Adrenal gland (tissue), 12 donors: ENCODE data around the gene TLNRD1. TPM values are rescaled to one million over a fixed set of nuclear protein-coding genes. Genes with fewer than 3 reads are reported as not detected.
A peak's percentile ranks its signal among the peaks of the same experiment; 100 is the strongest.

Source experiments
- DNase-seq, 7 donors: peaks; one replicate each; pipeline ENCODE4 v3.0.0-alpha.2; 2019 to 2020
- H3K27ac ChIP-seq, 5 donors: fragments of 200-600 bp; sonication (generic) in 4 of 5; 1 replicate in 3 of 5; 2 replicates in 2 of 5; pipeline versions ENCODE4 v1.5.1 to v1.8.0; 2016 to 2020; ENCODE audit warnings: mild to moderate bottlenecking in 1 of 5
- H3K27me3 ChIP-seq: fragments of 200-600 bp; 2 replicates; pipeline ENCODE4 v1.8.0; 2021
- H3K36me3 ChIP-seq, 2 donors: fragments of 200-600 bp; replicated peaks in 1 of 2; 1 replicate in 1 of 2; 2 replicates in 1 of 2; pipeline versions ENCODE4 v1.5.1 to v1.8.0; 2018 to 2022
- H3K4me1 ChIP-seq, 2 donors: fragments of 200-600 bp; replicated peaks in 1 of 2; 1 replicate in 1 of 2; 2 replicates in 1 of 2; pipeline versions ENCODE4 v1.5.1 to v1.8.0; 2018 to 2021
- H3K4me3 ChIP-seq, 4 donors: fragments of 200-600 bp; sonication (generic) in 3 of 4; one replicate each; pipeline ENCODE4 v1.5.1; 2016 to 2018
- H3K9me3 ChIP-seq, 3 donors: fragments of 200-600 bp; sonication (generic) in 1 of 3; replicated peaks in 1 of 3; 1 replicate in 2 of 3; 2 replicates in 1 of 3; pipeline versions ENCODE4 v1.5.1 to v1.8.0; 2016 to 2021
- POLR2A ChIP-seq, 2 donors: fragments of 450-650 bp; IDR thresholded peaks; one replicate each; pipeline ENCODE4 v1.6.1; 2017; ENCODE audit warnings: antibody characterized with exemption in 2 of 2, mild to moderate bottlenecking in 2 of 2, moderate library complexity in 1 of 2
- WGBS, 4 donors: extraction: QIAGEN DNeasy Blood & Tissue Kit in 2 of 4; methylation state at CpG; one replicate each; pipeline versions ENCODE4 v1.1.5 to v1.1.7; 2013 to 2017; 5-methylcytosine and 5-hydroxymethylcytosine counted together
- intact Hi-C, 2 donors: fragments of 100-400 bp; cut with DNase I; formaldehyde crosslinking; loops; one replicate each; pipeline versions ENCODE4 v1.14.1 to v1.15.0; 2022 to 2023
- polyA plus RNA-seq, 3 donors: library from polyadenylated mRNA; stranded (reverse); fragments of 200-250 nt in 2 of 3; fragments of 350-450 nt in 1 of 3; fragmentation: Illumina TruSeq in 1 of 3; extraction: RNeasy Lipid Tissue Mini Kit (QIAGEN cat#74804) in 1 of 3; gene quantifications; one replicate each; pipeline ENCODE4 v1.2.3, GENCODE V29; 2013 to 2014
- total RNA-seq, 9 donors: library from RNA; depleted of rRNA in 4 of 9; stranded (reverse); fragments of >200 nt in 4 of 9; fragments of 120-200 nt in 1 of 9; fragmentation: NEBNext Ultra II Directional in 1 of 9; extraction: Animal tissue kit (Norgen Biotek cat#: 25700) in 1 of 9; gene quantifications; one replicate each; pipeline versions ENCODE4 v1.1.0 to v1.2.4, GENCODE V29; 2013 to 2023
- TF ChIP-seq, protein P1 (sequence below), 6 experiments: fragments of 450-650 bp in 4 of 6; fragments of 200-600 bp in 2 of 6; sonication (generic) in 1 of 6; IDR thresholded peaks; 1 replicate in 5 of 6; 2 replicates in 1 of 6; pipeline versions ENCODE4 v1.5.1 to v1.8.0; 2016 to 2021; ENCODE audit warnings: antibody characterized with exemption in 6 of 6, mild to moderate bottlenecking in 2 of 6, moderate library complexity in 1 of 6
- donor health status: healthy with polysubstance abuse.
- donor health status: Bipolar disorder and iron deficiency.
- donor health status: DM: yes; HTN: yes; CAD: no.
- donor health status: DM: no; HTN: no; CAD: no.
- donor health status: DM: no; HTN: no; CAD: no.
- donor health status: DM: yes; HTN: yes; CAD: no.

TLNRD1 gene
- total and polyA plus RNA-seq, 12 donors: 4.3 to 30.8 (median 19.1) TPM

DNA sequence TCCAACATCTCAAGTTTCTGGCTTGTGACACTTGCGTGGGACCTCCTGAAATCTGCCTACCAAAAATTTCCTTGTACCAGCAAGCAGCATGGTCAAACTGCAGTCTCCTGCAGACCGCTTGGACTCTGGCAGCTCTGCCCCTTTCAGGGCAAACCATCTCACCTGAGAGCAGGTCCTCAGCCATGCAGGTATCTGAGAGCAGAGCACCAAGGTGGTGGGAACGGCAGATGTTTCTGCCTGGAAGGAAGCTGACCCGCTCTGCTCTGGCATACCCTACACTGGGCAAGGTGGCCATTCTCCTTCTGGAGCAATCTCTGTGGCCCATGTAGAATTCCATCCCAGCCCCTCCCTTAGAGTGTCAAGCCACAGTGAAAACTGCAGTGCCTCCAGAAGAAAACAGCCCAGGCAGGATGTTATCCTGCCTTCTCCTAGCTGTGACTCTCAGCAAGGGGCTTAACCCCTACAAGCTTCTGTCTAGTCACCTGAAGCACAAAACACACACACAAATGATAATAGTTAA lies 32.7 kb upstream of the TLNRD1 start:
- intact Hi-C loops: no loop called here
- no peaks in the 10 kb centered on the region for H3K36me3 ChIP-seq
- H3K27me3 ChIP-seq: no peaks in the 10 kb centered on the region
- DNase-seq: peak in 2 of 7 donors; percentile 16 to 29
- H3K27ac ChIP-seq: no peak overlapping the region
- no peak overlapping the region for H3K4me3 ChIP-seq
- H3K4me1 ChIP-seq: no peaks in the 10 kb centered on the region
- 94 to 99% (median 95%) methylated on average over 3 to 4 of the region's 4 CpGs for WGBS, 4 donors
- H3K9me3 ChIP-seq: peaks cover 0 to 3% (median 0%) of the 10 kb centered on the region in 3 donors
- TF ChIP-seq POLR2A (IDR thresholded peaks at IDR 0.05): no peak
- TF ChIP-seq, protein P1, sequence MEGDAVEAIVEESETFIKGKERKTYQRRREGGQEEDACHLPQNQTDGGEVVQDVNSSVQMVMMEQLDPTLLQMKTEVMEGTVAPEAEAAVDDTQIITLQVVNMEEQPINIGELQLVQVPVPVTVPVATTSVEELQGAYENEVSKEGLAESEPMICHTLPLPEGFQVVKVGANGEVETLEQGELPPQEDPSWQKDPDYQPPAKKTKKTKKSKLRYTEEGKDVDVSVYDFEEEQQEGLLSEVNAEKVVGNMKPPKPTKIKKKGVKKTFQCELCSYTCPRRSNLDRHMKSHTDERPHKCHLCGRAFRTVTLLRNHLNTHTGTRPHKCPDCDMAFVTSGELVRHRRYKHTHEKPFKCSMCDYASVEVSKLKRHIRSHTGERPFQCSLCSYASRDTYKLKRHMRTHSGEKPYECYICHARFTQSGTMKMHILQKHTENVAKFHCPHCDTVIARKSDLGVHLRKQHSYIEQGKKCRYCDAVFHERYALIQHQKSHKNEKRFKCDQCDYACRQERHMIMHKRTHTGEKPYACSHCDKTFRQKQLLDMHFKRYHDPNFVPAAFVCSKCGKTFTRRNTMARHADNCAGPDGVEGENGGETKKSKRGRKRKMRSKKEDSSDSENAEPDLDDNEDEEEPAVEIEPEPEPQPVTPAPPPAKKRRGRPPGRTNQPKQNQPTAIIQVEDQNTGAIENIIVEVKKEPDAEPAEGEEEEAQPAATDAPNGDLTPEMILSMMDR (IDR thresholded peaks at IDR 0.05): no peak

GRCh38 chr15:80969316-80969715 lies 31.4 kb upstream of the TLNRD1 start:
- no peaks in the 10 kb centered on the region for H3K36me3 ChIP-seq

DNA sequence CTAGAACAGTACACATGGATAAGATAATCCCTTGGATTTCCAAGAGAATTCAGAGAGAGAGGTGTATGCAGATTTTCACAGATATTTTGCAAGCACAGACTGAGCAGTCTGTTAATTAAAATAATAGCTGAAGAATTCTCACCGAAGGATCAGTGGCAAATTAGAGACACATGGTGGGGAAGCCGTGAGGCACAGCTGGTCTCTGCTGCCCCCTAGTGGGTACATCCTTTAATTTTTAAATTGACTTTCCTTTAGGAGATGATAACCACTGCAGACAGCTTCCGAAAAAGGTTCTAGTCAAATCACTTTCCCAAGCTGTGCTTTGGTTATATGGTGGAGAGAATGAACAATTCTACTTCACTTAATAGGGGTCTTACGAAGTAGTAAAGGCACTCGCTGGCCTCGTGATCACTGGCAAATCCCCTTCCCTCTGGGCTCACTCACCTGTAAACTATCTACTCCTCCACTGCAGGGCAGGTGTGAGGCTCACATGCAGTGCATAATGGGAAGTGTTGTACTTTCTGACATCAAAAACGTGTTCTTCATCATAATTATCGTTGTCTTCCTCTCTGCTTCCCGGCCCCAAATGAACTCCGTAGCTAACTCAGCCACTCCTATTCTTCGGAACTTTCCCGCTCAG lies 30.6 kb upstream of the TLNRD1 start:
- peak; percentile 34 to 81 (median 60) for DNase-seq
- Histone ChIP-seq H3K4me1 (no peaks in the 10 kb centered on the region), H3K4me3 (no peak overlapping the region), H3K36me3 (no peaks in the 10 kb centered on the region), H3K27ac (no peak overlapping the region), H3K9me3 (no peaks in the 10 kb centered on the region), H3K27me3 (no peaks in the 10 kb centered on the region)
- WGBS, 4 donors: 54 to 59% (median 57%) methylated on average over 12 of the region's 12 CpGs
- intact Hi-C loops: loop anchor here (5.0 to 10.0 kb wide), 6 partner anchors 193 to 513 kb away; partner anchors contain the start of gene CEMIP (in 2 of the 2)
- no peak for TF ChIP-seq POLR2A (IDR thresholded peaks at IDR 0.05)
- TF ChIP-seq, protein P1 (IDR thresholded peaks at IDR 0.05): peak; percentile 72 to 97 (median 80)

More at GRCh38 chr15:80969316-80969715, 31.4 kb upstream of the TLNRD1 start:
- 69 to 93% (median 90%) methylated on average over 7 of the region's 7 CpGs for WGBS, 4 donors
- Histone ChIP-seq H3K4me1 (no peaks in the 10 kb centered on the region), H3K9me3 (peaks cover 0 to 2% (median 0%) of the 10 kb centered on the region in 3 donors), H3K4me3 (no peak overlapping the region), H3K27me3 (no peaks in the 10 kb centered on the region), H3K27ac (no peak overlapping the region)
- no peak for TF ChIP-seq POLR2A (IDR thresholded peaks at IDR 0.05)
- TF ChIP-seq, protein P1 (IDR thresholded peaks at IDR 0.05): no peak
- peak in 2 of 7 donors; percentile 15 to 44 for DNase-seq
- intact Hi-C loops: no loop called here

- no peak overlapping the region for H3K4me3 ChIP-seq
- intact Hi-C loops: loop anchor here (5.0 to 10.0 kb wide), 6 partner anchors 193 to 513 kb away; partner anchors contain the start of gene CEMIP (in 2 of the 2)
- no peaks in the 10 kb centered on the region for H3K9me3 ChIP-seq
- WGBS, 4 donors: 86 to 90% (median 88%) methylated on average over 3 of the region's 3 CpGs
- no peaks in the 10 kb centered on the region for H3K27me3 ChIP-seq
- TF ChIP-seq POLR2A (IDR thresholded peaks at IDR 0.05): no peak
- TF ChIP-seq, protein P1 (IDR thresholded peaks at IDR 0.05): no peak
- peak in 1 of 7 donors; percentile 37 for DNase-seq
- H3K27ac ChIP-seq: no peak overlapping the region
- no peaks in the 10 kb centered on the region for H3K36me3 ChIP-seq
- no peaks in the 10 kb centered on the region for H3K4me1 ChIP-seq
Observed at GRCh38 chr15:80970658-80971057, 30.1 kb upstream of the TLNRD1 start.
